ENCODE measurements around the gene AK9.

DNA sequence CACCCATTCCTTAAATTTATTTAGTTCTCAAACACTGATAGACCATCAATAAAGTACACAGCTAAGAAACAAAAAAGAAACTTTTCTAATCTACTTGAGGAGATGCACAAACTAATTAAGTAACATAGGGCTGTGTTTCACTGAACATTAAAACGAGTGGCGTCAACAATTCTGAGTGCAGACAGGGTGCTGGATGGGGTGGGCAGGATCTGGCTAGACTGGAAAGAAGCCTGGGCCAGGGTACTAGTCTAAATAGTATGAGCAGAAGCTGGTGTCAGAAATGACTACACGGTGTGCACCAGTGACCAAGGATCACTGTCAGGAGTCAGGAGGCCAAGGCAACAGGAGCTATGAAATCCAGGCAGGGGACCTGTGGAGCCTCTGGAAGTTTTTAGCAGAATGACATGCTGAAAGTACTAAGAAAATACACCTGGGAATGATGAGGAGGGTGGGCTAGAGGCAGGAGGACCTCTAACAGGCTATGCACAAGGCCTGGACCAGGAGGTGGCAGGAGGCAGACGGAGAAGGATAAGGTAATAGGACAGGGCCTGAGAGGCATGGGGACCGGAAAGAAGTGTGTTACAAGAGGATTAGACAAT, 221.3 kb downstream of the AK9 start:
- TF ChIP-seq EZH2 (IDR thresholded peaks at IDR 0.05) (no peak), POLR2AphosphoS5 (IDR thresholded peaks at IDR 0.05; ENCODE audit: borderline replicate concordance, low read depth, low read length) (no peak), FOXP2 (optimal IDR thresholded peaks at IDR 0.05; ENCODE audit: control extremely low read depth, extremely low read length, insufficient read depth) (no peak)

Measured in SK-N-MC (cell line).